Panc1 (cell line): ENCODE results near the gene PSMB7. TPM values are rescaled to one million over a fixed set of nuclear protein-coding genes. Genes with fewer than 3 reads are reported as not detected.
A peak's percentile ranks its signal among the peaks of the same experiment; 100 is the strongest.

Experiments
- ATAC-seq: fragments of 200-7000 bp; cut with Tn5 transposase; 2 replicates; pipeline ENCODE4 v1.9.1; 2020; ENCODE audit warnings: mild to moderate bottlenecking, moderate library complexity
- BruUV-seq: library from RNA; stranded (reverse); fragments of 400-500 nt; replicated peaks from 2 replicates; lab custom pipeline; 2021; lab: Mats Ljungman, UMichigan
- CTCF ChIA-PET: fragments of 300-600 bp; sonication (Branson Sonifier 250); formaldehyde crosslinking; loops from one replicate; lab custom pipeline; 2022; ENCODE audit warnings: antibody characterized with exemption; lab: Charles Lee
- POLR2A ChIA-PET: fragments of 300-600 bp; sonication (Branson Sonifier 250); formaldehyde crosslinking; loops from one replicate; lab custom pipeline; 2022; ENCODE audit warnings: antibody characterized with exemption; lab: Charles Lee
- DNase-seq: peaks from one replicate; pipeline ENCODE4 v3.0.0-alpha.2; 2010; ENCODE audit warnings: low read depth, low spot score
- H3K27ac ChIP-seq: 2 replicates; pipeline ENCODE4 v1.5.1; 2011; ENCODE audit warnings: mild to moderate bottlenecking, low read length, inconsistent platforms
- H3K27me3 ChIP-seq: fragments of 200-500 bp; sonication (Bioruptor generic); 2 replicates; pipeline ENCODE4 v1.6.0; 2014; ENCODE audit warnings: low read length, inconsistent platforms; ENCODE audit not compliant: control insufficient read depth, insufficient read depth
- H3K36me3 ChIP-seq: fragments of 200-500 bp; sonication (Bioruptor generic); 2 replicates; pipeline ENCODE4 v1.5.1; 2014; ENCODE audit warnings: inconsistent platforms, mild to moderate bottlenecking, low read length, moderate library complexity; ENCODE audit not compliant: control insufficient read depth, insufficient read depth
- H3K4me1 ChIP-seq: 2 replicates; pipeline ENCODE4 v1.5.1; 2011; ENCODE audit warnings: inconsistent platforms, mild to moderate bottlenecking, low read length, moderate library complexity; ENCODE audit not compliant: control insufficient read depth, insufficient read depth
- H3K4me3 ChIP-seq, 2 experiments: 2 replicates each; pipeline ENCODE4 v1.5.1; 2011 to 2012; ENCODE audit warnings: low read depth in 2 of 2, low read length in 2 of 2, mild to moderate bottlenecking in 2 of 2, inconsistent platforms in 1 of 2, moderate library complexity in 1 of 2
- H3K9me3 ChIP-seq: fragments of 200-500 bp; sonication (Bioruptor generic); 2 replicates; pipeline ENCODE4 v1.5.1; 2014; ENCODE audit warnings: low read depth, mild to moderate bottlenecking, inconsistent platforms, low read length, moderate library complexity; ENCODE audit not compliant: control insufficient read depth, insufficient read depth
- POLR2AphosphoS5 ChIP-seq: IDR thresholded peaks from 2 replicates; pipeline ENCODE4 v1.6.1; 2012; ENCODE audit warnings: mild to moderate bottlenecking, low read depth, low read length, moderate library complexity
- SIN3A ChIP-seq: IDR thresholded peaks from 2 replicates; pipeline ENCODE4 v1.6.1; 2012; ENCODE audit warnings: low read depth, mild to moderate bottlenecking, low read length, moderate library complexity, borderline replicate concordance; ENCODE audit not compliant: insufficient read depth
- TCF7L2 ChIP-seq: IDR thresholded peaks from 2 replicates; pipeline ENCODE4 v1.6.1; 2011; ENCODE audit warnings: mild to moderate bottlenecking, low read depth, low read length, inconsistent platforms
- in situ Hi-C: cut with HindIII; loops from 2 replicates; pipeline ENCODE4 v1.10.0; 2016; ENCODE audit warnings: low sequenced_read_pairs, low pct_unique_long_range_greater_than_20kb
- intact Hi-C: fragments of 100-400 bp; cut with micrococcal nuclease; formaldehyde crosslinking; loops from one replicate; pipeline ENCODE4 v1.10.0; 2022; ENCODE audit not compliant: unreplicated experiment
- total RNA-seq: library from RNA; stranded (reverse); gene quantifications from one replicate; pipeline ENCODE4 v1.2.1, GENCODE V29; 2021; ENCODE audit not compliant: unreplicated experiment
- TF ChIP-seq, protein P1 (sequence below): fragments of 450-650 bp; IDR thresholded peaks from 2 replicates; pipeline ENCODE4 v1.5.1; 2017; ENCODE audit warnings: mild to moderate bottlenecking
- TF ChIP-seq, protein P2 (sequence below), 2 experiments: IDR thresholded peaks; 2 replicates each; pipeline ENCODE4 v1.6.1; 2011 to 2012; ENCODE audit warnings: low read depth in 2 of 2, control low read depth in 1 of 2, low read length in 1 of 2, mild to moderate bottlenecking in 1 of 2, moderate library complexity in 1 of 2; ENCODE audit not compliant: insufficient read depth in 1 of 2

Gene PSMB7
- total RNA-seq, 1 experiment from 2014 or later, result 167 TPM

DNA sequence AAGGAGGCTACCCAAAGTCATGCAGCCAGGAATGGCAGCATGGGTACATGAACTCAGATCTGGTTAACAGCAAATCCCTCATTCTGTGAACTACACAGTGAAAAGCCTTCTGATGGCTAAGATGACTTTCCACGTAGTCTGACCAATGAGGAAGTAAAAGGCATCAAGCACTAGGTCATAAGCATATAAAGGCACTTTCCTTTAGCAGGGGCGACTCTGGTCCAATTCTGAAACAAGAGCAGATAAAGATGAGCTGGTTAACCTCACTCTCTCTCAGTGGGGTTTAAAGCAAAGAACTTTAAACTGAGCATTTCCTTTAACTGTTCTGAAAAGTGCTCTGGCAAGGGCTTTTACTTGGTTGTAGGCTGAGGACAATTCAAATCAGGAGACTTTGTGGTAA lies 21.1 kb downstream of the PSMB7 start:
- no TSS peak for BruUV-seq
- intact Hi-C loops, result no loop called here
- peak overlapping the region; percentile 97 for H3K27ac ChIP-seq
- no peak for TF ChIP-seq TCF7L2
- no peak for TF ChIP-seq POLR2AphosphoS5
- H3K9me3 ChIP-seq, result no peaks in the 10 kb centered on the region
- no peaks in the 10 kb centered on the region; the same call in 1 of the 2 replicates for H3K36me3 ChIP-seq
- H3K27me3 ChIP-seq, result no peaks in the 10 kb centered on the region
- no peak for ATAC-seq
- no peak for DNase-seq
- ChIA-PET POLR2A (interaction anchor here (0.5 kb wide), 1 partner anchor 24 kb away, joined by 3 read pairs; no protein-coding TSS in a partner anchor), CTCF (interaction anchor here (0.5 to 1.0 kb wide), 2 partner anchors 13 to 451 kb away, joined by 4 to 7 read pairs; no protein-coding TSS in a partner anchor)
- peaks cover 87% of the 10 kb centered on the region for H3K4me1 ChIP-seq
- in situ Hi-C loops, result no loop called here
- H3K4me3 ChIP-seq, result peak overlapping the region in 1 of 2 experiments; percentile 14; a peak in 1 of 4 replicates

DNA sequence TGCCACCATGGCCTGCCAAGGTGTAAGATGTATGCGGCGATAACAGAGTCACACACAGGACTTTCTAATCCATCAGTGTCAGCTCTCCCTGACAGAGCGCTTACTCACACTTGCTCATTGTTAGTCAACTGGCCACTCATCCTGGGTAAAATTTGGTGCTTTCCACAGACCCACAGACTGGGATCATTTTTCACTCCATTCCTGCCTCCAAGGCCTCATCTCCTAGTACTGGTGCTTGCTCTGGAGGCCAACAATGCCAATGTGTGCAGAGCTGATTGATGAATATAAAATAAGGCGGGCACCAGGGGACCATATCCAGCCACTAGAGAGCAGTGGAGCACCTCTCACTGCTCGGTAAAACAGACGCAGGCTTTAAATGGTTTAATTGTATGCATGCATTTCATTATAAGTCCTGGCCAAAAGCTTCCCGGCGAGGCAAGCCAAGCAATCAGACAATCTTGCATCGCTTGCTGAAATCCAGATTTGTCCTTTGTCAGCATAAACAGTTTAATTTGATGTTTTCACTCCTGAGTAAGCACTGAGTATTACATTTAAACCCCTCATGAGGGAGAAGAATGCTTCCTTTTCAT lies 22.3 kb downstream of the PSMB7 start:
- ATAC-seq, result peak; percentile 90
- H3K4me3 ChIP-seq, result peak overlapping the region in 1 of 2 experiments; percentile 28; a peak in 2 of 4 replicates
- intact Hi-C loops (no loop called here), in situ Hi-C loops (no loop called here)
- CTCF ChIA-PET, result interaction anchor here (0.7 to 1.2 kb wide), 3 partner anchors 14 to 144 kb away, joined by 3 to 7 read pairs (median 5); no protein-coding TSS in a partner anchor
- H3K4me1 ChIP-seq, result peaks cover 88% of the 10 kb centered on the region
- peak overlapping the region; percentile 97 for H3K27ac ChIP-seq
- H3K9me3 ChIP-seq, result no peaks in the 10 kb centered on the region
- TF ChIP-seq, protein P1, sequence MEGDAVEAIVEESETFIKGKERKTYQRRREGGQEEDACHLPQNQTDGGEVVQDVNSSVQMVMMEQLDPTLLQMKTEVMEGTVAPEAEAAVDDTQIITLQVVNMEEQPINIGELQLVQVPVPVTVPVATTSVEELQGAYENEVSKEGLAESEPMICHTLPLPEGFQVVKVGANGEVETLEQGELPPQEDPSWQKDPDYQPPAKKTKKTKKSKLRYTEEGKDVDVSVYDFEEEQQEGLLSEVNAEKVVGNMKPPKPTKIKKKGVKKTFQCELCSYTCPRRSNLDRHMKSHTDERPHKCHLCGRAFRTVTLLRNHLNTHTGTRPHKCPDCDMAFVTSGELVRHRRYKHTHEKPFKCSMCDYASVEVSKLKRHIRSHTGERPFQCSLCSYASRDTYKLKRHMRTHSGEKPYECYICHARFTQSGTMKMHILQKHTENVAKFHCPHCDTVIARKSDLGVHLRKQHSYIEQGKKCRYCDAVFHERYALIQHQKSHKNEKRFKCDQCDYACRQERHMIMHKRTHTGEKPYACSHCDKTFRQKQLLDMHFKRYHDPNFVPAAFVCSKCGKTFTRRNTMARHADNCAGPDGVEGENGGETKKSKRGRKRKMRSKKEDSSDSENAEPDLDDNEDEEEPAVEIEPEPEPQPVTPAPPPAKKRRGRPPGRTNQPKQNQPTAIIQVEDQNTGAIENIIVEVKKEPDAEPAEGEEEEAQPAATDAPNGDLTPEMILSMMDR, result peak; percentile 82
- TF ChIP-seq POLR2AphosphoS5 (peak; percentile 79), SIN3A (0 out of 2 replicates have a peak, but pooled peaks have one; percentile 41), TCF7L2 (no peak)
- TF ChIP-seq, protein P2, sequence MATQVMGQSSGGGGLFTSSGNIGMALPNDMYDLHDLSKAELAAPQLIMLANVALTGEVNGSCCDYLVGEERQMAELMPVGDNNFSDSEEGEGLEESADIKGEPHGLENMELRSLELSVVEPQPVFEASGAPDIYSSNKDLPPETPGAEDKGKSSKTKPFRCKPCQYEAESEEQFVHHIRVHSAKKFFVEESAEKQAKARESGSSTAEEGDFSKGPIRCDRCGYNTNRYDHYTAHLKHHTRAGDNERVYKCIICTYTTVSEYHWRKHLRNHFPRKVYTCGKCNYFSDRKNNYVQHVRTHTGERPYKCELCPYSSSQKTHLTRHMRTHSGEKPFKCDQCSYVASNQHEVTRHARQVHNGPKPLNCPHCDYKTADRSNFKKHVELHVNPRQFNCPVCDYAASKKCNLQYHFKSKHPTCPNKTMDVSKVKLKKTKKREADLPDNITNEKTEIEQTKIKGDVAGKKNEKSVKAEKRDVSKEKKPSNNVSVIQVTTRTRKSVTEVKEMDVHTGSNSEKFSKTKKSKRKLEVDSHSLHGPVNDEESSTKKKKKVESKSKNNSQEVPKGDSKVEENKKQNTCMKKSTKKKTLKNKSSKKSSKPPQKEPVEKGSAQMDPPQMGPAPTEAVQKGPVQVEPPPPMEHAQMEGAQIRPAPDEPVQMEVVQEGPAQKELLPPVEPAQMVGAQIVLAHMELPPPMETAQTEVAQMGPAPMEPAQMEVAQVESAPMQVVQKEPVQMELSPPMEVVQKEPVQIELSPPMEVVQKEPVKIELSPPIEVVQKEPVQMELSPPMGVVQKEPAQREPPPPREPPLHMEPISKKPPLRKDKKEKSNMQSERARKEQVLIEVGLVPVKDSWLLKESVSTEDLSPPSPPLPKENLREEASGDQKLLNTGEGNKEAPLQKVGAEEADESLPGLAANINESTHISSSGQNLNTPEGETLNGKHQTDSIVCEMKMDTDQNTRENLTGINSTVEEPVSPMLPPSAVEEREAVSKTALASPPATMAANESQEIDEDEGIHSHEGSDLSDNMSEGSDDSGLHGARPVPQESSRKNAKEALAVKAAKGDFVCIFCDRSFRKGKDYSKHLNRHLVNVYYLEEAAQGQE (IDR thresholded peaks at IDR 0.05; ENCODE audit: insufficient read depth in 1 of 2, low read depth in 2 of 2, low read length in 1 of 2), result no peak
- no TSS peak for BruUV-seq
- peak; percentile 95 for DNase-seq
- POLR2A ChIA-PET, result no interaction called here
- H3K36me3 ChIP-seq, result no peaks in the 10 kb centered on the region; the same call in 1 of the 2 replicates
- H3K27me3 ChIP-seq, result no peaks in the 10 kb centered on the region
